GM18873 (cell line): ENCODE data around the gene VIP.
"Not testable (repeated sequence)": the region's sequence is repeated elsewhere in the genome, so short reads cannot be mapped to it uniquely, and the experiment has no call there.

Experiments
- ATAC-seq: cut with Tn5 transposase; IDR thresholded peaks from one replicate; pipeline ENCODE4 v1.9.1; 2021; ENCODE audit warnings: mild to moderate bottlenecking, moderate library complexity, moderate number of reproducible peaks; ENCODE audit not compliant: unreplicated experiment, low FRiP score

Gene VIP

DNA sequence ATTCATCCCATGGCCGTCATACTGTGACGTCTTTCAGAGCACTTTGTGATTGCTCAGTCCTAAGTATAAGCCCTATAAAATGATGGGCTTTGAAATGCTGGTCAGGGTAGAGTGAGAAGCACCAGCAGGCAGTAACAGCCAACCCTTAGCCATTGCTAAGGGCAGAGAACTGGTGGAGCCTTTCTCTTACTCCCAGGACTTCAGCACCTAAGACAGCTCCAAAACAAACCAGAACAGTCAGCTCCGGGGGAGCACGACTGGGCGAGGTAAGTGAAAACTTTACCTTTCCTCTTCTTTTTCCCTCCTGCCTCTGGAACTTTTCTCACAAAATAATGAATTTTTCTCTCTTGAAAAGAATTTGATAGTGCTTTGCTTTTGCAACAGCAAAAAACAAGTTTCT, at the start of gene VIP:
TSS of gene VIP (plus strand) at position 104 of the 400 bp plus-strand sequence. CDS start 1,381 bp downstream, outside the sequence.
- no peak for ATAC-seq

GRCh38 chr6:152701081-152701862, 49.3 kb upstream of the VIP start:
- no peak for ATAC-seq

- no peak for ATAC-seq
Observed at GRCh38 chr6:152701863-152702401, 48.7 kb upstream of the VIP start.

- ATAC-seq: not testable (repeated sequence)
Observed at GRCh38 chr6:152703750-152704149, 46.8 kb upstream of the VIP start.

DNA sequence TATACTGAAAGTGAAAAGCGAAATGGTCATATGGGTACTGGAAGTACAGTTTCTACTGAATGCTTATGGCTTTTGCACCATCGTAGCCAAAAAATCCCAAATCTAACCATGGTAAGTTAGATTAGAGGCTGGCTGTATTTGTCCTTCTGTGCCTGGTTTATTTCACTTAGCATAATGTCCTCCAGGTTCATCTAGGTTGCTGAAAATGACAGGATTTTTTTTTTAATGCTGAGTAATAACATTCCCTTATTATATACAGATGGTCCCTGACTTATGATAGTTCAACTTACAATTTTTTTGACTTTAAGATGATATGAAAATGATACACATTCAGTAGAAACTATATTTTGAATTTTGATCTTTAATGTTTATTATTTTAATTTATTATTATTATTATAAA, 45.3 kb upstream of the VIP start:
- no peak for ATAC-seq

GRCh38 chr6:152716322-152716721, 34.3 kb upstream of the VIP start:
- ATAC-seq: no peak

DNA sequence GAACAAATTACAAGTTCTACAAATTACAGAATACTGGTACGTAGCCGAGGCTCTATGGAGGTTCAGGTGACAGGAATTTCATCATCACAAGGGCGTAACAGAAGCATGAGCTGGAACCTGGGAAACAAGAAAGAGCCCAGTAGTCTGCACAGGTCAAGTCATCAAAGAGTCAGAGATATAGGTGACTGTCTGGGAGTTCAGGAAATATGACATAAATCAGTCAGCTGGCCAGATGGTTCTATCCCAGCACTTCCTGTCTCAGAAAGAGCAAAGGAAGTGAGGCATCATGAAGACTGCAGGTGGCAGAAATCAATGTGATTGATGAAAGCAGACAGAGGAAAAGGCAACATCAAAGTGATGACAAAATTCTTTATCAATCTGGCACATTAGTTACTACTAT, 29.6 kb upstream of the VIP start:
- no peak for ATAC-seq

DNA sequence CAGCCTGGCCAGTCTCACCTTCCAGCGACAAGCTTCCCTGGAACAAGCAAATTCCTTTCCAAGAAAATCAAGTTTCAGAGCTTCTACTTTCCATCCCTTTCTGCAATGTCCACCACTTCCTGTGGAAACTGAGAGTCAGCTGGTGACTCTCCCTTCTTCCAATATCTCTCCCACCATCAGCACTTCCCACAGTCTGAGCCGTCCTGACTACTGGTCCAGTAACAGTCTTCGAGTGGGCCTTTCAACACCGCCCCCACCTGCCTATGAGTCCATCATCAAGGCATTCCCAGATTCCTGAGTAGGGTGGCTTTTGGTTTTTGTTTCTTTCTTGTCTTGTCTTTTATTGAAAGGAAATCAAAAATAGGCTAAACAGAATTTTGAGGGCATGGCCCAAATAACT, 28.6 kb upstream of the VIP start:
- no peak for ATAC-seq

- no peak for ATAC-seq
Observed at GRCh38 chr6:152723398-152723797, 27.2 kb upstream of the VIP start.

GRCh38 chr6:152726313-152726712, 24.3 kb upstream of the VIP start:
- ATAC-seq: no peak

GRCh38 chr6:152727507-152727906, 23.1 kb upstream of the VIP start:
- no peak for ATAC-seq

DNA sequence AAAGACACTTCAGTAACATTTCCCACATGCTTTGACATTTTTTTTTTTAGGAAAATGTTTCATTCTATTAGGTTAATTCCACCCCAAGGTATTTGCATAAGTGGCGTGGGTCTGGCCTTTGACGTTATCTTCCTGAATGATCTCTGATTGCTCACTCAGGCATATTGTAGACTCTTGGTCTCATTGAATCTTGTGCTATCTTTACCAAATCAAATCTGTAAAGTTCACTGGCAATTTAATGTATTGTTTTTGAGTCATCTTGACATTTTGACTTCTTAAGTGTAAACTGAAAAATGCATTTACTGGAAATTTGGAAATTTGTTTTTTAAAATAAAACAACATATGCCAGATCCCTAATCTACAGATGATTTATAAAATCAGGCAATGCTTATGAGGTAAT, 16.0 kb upstream of the VIP start:
- no peak for ATAC-seq

DNA sequence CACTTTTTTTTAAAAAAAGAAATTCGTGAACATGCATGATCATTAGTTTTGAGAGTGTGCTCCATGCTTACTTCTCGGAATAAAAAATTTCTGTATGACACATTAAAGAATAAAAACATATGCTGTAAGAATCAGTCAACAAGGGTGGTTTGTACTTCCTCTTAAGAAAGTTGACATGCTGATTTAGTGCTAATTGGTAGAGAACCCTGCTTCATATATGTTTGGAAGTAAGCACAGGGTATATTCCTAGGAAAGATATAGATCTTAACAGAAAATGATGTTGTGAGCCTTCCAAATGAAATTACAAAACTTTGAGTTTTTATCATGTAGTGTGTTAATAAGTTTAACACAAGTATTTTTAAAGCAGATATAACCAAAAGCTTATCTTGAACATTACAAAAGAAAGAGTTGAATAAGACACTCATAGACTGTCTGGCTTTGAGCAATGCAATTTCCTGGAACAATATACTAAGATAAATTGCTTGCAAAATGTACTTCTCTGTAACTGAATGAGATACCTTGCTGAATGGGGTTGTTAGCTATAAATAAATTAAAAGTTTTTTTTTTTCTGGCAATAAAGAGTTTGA, 13.8 kb upstream of the VIP start:
- no peak for ATAC-seq

GRCh38 chr6:152745509-152746171, 5.0 kb upstream of the VIP start:
- no peak for ATAC-seq

GRCh38 chr6:152746172-152746553, 4.4 kb upstream of the VIP start:
- ATAC-seq: no peak

- ATAC-seq: no peak
Observed at GRCh38 chr6:152748843-152749242, 1.8 kb upstream of the VIP start.

DNA sequence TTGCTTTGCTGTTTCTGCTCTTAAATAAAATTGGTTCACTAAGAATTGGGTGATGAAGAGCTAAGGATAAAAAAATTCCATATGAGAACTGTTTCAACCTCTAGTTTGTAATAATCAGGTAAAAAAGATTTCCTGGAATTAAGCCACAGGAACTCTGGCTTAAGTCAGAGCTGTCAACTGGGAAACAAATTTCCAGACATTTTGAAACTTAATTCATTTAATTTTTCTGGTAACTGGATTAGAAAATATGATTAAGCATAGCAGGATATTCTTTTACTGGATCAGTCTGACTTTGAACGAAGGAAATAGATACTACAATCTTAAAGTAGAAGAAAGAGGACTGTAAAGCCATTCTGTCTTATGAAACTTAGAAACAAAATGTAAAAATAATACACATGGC, 1.3 kb upstream of the VIP start:
- no peak for ATAC-seq

DNA sequence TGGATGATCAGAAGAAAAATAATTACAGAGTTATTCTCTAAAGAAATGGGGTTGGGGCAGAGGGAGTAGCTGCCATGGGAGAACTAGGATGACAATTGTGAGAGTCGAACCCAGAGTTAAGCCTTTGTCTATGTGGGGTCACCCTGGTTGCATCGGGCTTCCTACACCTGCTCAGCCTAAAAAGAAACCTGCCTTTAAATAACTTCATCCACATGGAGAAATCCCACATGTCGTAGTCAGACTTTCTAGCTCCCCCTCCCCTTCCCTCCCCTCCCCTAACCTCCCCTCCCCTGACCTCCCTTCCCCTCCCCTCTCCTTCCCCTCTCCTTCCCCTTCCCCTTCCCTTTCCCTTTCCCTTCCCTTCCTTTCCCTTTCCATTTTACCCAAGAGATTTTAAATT, 14.7 kb downstream of the VIP start:
- ATAC-seq: no peak

- ATAC-seq: no peak
Observed at GRCh38 chr6:152769159-152769558, 18.6 kb downstream of the VIP start.

DNA sequence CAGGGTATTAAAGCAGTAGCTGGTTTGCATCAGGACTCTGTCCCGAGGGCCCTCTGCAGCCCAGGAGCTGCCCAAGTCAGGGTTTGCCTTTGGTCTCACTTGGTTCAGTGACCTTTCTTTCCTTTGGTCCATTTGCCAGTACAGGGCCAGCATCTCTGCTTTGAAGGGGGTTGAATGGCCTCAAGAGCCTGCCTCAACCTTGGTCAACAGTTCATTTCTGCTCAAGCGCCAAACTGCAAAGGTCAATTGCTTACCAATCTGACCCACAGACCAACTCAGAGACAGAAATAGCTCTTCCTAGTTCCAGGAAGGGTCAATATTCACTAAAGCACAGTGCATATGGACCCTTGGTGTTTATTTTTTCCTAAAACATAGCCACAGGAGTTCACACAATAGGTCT, 19.4 kb downstream of the VIP start:
- no peak for ATAC-seq

- no peak for ATAC-seq
Observed at GRCh38 chr6:152771061-152771687, 20.6 kb downstream of the VIP start.
